Astrocyte of the cerebellum (primary cell): ENCODE measurements around the gene PPP1R3E.
A peak's percentile ranks its signal among the peaks of the same experiment; 100 is the strongest.

Source experiments
- DNase-seq: peaks from one replicate; pipeline ENCODE4 v3.0.0-alpha.2; 2011; ENCODE audit warnings: low read depth
- H3K4me3 ChIP-seq: 2 replicates; pipeline ENCODE4 v1.5.1; 2011; ENCODE audit warnings: mild to moderate bottlenecking, low read depth, low read length, moderate library complexity
- CTCF ChIP-seq: IDR thresholded peaks from 2 replicates; pipeline ENCODE4 v1.5.1; 2012; ENCODE audit warnings: low read length, low read depth, moderate library complexity, mild to moderate bottlenecking; ENCODE audit errors: missing control alignments
- in situ Hi-C: cut with HindIII; loops from 2 replicates; pipeline ENCODE4 v1.10.0; 2017; ENCODE audit warnings: low sequenced_read_pairs

PPP1R3E gene

GRCh38 chr14:23302290-23303225 lies at the start of gene PPP1R3E:
Gene PPP1R3E, minus strand, starts transcription at chr14:23302859. Its CDS starts 283 bp downstream, at chr14:23302576.
- in situ Hi-C loops = no loop called here
- TF ChIP-seq CTCF = no peak
- H3K4me3 ChIP-seq = peak within 1 kb of the TSS; percentile 64
- no peak for DNase-seq

GRCh38 chr14:23351681-23352505 lies 49.2 kb upstream of the PPP1R3E start:
- no peak for TF ChIP-seq CTCF
- H3K4me3 ChIP-seq = peak overlapping the region; percentile 75
- in situ Hi-C loops = no loop called here
- no peak for DNase-seq

GRCh38 chr14:23349156-23349845 lies 46.6 kb upstream of the PPP1R3E start:
- in situ Hi-C loops = no loop called here
- no peak for DNase-seq
- no peak for TF ChIP-seq CTCF
- H3K4me3 ChIP-seq = no peak overlapping the region

GRCh38 chr14:23348297-23348655 lies 45.6 kb upstream of the PPP1R3E start:
- in situ Hi-C loops = no loop called here
- no peak for DNase-seq
- no peak for TF ChIP-seq CTCF
- no peak overlapping the region for H3K4me3 ChIP-seq

- no peak for TF ChIP-seq CTCF
- no peak overlapping the region for H3K4me3 ChIP-seq
- no peak for DNase-seq
- in situ Hi-C loops = no loop called here
Measured at GRCh38 chr14:23347406-23348296, 45.0 kb upstream of the PPP1R3E start.
